Stomach (tissue), 9 donors: Measurements from ENCODE around the gene CACNA2D3. TPM values are rescaled to one million over a fixed set of nuclear protein-coding genes. Genes with fewer than 3 reads are reported as not detected.
A peak's percentile ranks its signal among the peaks of the same experiment; 100 is the strongest.

Experiments
- DNase-seq, 2 donors: peaks; one replicate each; pipeline versions ENCODE4 v3.0.0 to v3.0.0-alpha.2; 2013 to 2019
- H3K27ac ChIP-seq, 5 donors: fragments of 200-600 bp in 4 of 5; sonication (generic) in 4 of 5; one replicate each; pipeline ENCODE4 v1.5.1; 2013 to 2019; ENCODE audit warnings: mild to moderate bottlenecking in 1 of 5, moderate library complexity in 1 of 5
- H3K27me3 ChIP-seq, 3 donors: fragments of 200-600 bp; sonication (generic); one replicate each; pipeline ENCODE4 v1.5.1; 2017 to 2019; ENCODE audit warnings: mixed run types in 1 of 3
- H3K36me3 ChIP-seq, 4 donors: fragments of 200-600 bp; sonication (generic); 1 replicate in 3 of 4; 2 replicates in 1 of 4; pipeline ENCODE4 v1.5.1; 2016 to 2019
- H3K4me1 ChIP-seq, 4 donors: fragments of 200-600 bp; sonication (generic); one replicate each; pipeline ENCODE4 v1.5.1; 2016 to 2019
- H3K4me3 ChIP-seq, 4 donors: fragments of 200-600 bp; sonication (generic) in 3 of 4; one replicate each; pipeline ENCODE4 v1.5.1; 2016 to 2019; ENCODE audit warnings: mild to moderate bottlenecking in 1 of 4
- H3K9me3 ChIP-seq, 4 donors: fragments of 200-600 bp; sonication (generic); one replicate each; pipeline ENCODE4 v1.5.1; 2016 to 2019
- EP300 ChIP-seq: sonication (generic); formaldehyde crosslinking; IDR thresholded peaks from one replicate; pipeline ENCODE4 v1.6.1; 2017; ENCODE audit warnings: antibody characterized with exemption
- POLR2A ChIP-seq, 4 donors: fragments of 450-650 bp; IDR thresholded peaks; one replicate each; pipeline ENCODE4 v1.6.1; 2016; ENCODE audit warnings: antibody characterized with exemption in 4 of 4, control low read depth in 2 of 4, mild to moderate bottlenecking in 1 of 4, moderate library complexity in 1 of 4
- POLR2AphosphoS5 ChIP-seq, 3 donors: sonication (generic); formaldehyde crosslinking; IDR thresholded peaks; one replicate each; pipeline ENCODE4 v1.6.1; 2016; ENCODE audit warnings: antibody characterized with exemption in 3 of 3
- WGBS, 5 donors: extraction: QIAGEN DNeasy Blood & Tissue Kit in 3 of 5; methylation state at CpG; one replicate each; pipeline versions ENCODE4 v1.1.5 to v1.1.7; 2013 to 2018; 5-methylcytosine and 5-hydroxymethylcytosine counted together
- intact Hi-C: fragments of 100-400 bp; cut with DNase I; formaldehyde crosslinking; loops from one replicate; pipeline ENCODE4 v1.15.1; 2023; ENCODE audit warnings: low total_unique reads
- polyA plus RNA-seq, 3 donors: library from polyadenylated mRNA; stranded (reverse); fragments of 200-250 nt; gene quantifications; one replicate each; pipeline ENCODE4 v1.2.3, GENCODE V29; 2013
- total RNA-seq, 5 donors: library from RNA; depleted of rRNA; stranded (reverse); fragments of >200 nt; gene quantifications; one replicate each; pipeline versions ENCODE4 v1.1.0 to v1.2.3, GENCODE V29; 2014 to 2016
- TF ChIP-seq, protein P1 (sequence below), 7 experiments: fragments of 450-650 bp in 4 of 7; fragments of 200-600 bp in 3 of 7; sonication (generic) in 3 of 7; IDR thresholded peaks; one replicate each; pipeline ENCODE4 v1.5.1; 2016 to 2019; ENCODE audit warnings: antibody characterized with exemption in 7 of 7, control low read depth in 2 of 7, mild to moderate bottlenecking in 1 of 7
- donor health status: healthy with polysubstance abuse.
- donor health status: Bipolar disorder and iron deficiency.
- donor health status: healthy.

Gene CACNA2D3
- total and polyA plus RNA-seq, 8 donors: 0.56 to 54.0 (median 2.9) TPM; not detected in 1

DNA sequence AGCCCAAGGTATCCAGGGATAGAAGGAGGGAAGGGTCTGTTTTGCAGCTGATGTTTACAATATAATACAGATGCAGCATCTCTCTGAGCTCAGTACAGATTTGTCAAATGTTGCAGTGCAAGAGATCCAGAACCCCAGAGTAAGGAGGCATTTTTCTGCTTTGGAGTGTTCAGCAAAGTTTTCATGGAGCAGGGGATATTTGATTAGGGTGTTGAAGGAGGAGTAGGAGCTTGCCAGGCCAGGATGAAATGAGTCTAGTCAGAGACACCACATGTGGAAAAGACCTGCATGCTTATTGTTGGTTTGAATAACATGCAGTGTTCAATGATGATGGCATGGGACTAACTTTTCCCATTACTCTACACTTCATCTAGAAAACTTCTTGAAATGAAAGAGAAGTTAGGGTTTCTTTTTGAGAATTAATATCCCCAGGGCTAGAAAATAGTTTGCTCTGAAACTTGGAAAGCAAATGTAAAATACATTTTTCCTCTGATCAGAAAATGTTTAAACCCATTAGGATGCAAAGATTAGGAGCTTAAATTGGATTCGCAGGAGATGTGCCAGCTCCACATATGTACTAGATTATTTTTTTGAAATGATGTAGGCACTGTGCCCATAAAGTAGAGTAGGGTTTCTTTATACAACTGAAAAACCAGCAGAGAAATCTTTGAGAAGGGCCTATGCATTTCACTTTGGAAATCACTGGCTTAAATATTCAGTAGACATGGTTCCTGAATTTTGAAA, 243.8 kb downstream of the CACNA2D3 start:
- H3K36me3 ChIP-seq: no peaks in the 10 kb centered on the region
- H3K9me3 ChIP-seq: no peaks in the 10 kb centered on the region
- TF ChIP-seq POLR2A (IDR thresholded peaks at IDR 0.05) (no peak), POLR2AphosphoS5 (IDR thresholded peaks at IDR 0.05) (no peak), EP300 (no peak)
- TF ChIP-seq, protein P1, sequence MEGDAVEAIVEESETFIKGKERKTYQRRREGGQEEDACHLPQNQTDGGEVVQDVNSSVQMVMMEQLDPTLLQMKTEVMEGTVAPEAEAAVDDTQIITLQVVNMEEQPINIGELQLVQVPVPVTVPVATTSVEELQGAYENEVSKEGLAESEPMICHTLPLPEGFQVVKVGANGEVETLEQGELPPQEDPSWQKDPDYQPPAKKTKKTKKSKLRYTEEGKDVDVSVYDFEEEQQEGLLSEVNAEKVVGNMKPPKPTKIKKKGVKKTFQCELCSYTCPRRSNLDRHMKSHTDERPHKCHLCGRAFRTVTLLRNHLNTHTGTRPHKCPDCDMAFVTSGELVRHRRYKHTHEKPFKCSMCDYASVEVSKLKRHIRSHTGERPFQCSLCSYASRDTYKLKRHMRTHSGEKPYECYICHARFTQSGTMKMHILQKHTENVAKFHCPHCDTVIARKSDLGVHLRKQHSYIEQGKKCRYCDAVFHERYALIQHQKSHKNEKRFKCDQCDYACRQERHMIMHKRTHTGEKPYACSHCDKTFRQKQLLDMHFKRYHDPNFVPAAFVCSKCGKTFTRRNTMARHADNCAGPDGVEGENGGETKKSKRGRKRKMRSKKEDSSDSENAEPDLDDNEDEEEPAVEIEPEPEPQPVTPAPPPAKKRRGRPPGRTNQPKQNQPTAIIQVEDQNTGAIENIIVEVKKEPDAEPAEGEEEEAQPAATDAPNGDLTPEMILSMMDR (IDR thresholded peaks at IDR 0.05): no peak
- H3K27me3 ChIP-seq: no peaks in the 10 kb centered on the region
- H3K4me3 ChIP-seq: no peak overlapping the region
- DNase-seq: no peak
- 29 to 58% (median 40%) methylated on average over 1 of the region's 1 CpG for WGBS, 5 donors
- intact Hi-C loops: no loop called here
- peaks cover 0 to 4% (median 0%) of the 10 kb centered on the region in 4 donors for H3K4me1 ChIP-seq
- H3K27ac ChIP-seq: no peak overlapping the region

- 17 to 51% (median 39%) methylated on average over 3 of the region's 3 CpGs for WGBS, 5 donors
- Histone ChIP-seq H3K4me3 (no peak overlapping the region), H3K27me3 (no peaks in the 10 kb centered on the region), H3K27ac (no peak overlapping the region), H3K9me3 (no peaks in the 10 kb centered on the region), H3K4me1 (peaks cover 0 to 4% (median 0%) of the 10 kb centered on the region in 4 donors), H3K36me3 (no peaks in the 10 kb centered on the region)
- TF ChIP-seq POLR2A (IDR thresholded peaks at IDR 0.05): no peak
- TF ChIP-seq, protein P1 (IDR thresholded peaks at IDR 0.05): no peak
- no peak for TF ChIP-seq POLR2AphosphoS5 (IDR thresholded peaks at IDR 0.05)
- no peak for TF ChIP-seq EP300
- peak in 1 of 2 donors; percentile 40 for DNase-seq
- intact Hi-C loops: no loop called here
Measured at GRCh38 chr3:54366839-54367238, 244.5 kb downstream of the CACNA2D3 start.

DNA sequence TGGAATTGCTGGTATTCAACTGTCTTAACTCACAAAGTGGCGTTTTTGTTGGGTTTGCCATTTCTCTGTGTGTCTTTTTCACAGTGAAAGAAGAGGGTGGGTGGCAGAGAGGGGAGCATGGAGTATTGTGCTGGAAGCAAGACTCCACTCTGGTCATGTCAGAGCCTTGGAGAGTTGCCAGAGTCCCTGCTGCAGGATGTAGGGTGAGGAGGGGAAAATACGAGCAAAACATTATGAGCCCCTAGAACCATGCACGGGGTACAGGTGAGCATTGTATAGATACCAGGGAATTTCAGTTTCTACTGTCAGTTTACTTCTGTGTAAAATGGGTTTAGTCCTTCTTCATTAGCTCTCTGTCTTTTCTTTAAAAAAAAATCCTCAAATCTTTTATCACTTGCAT, 249.9 kb downstream of the CACNA2D3 start:
- Histone ChIP-seq H3K9me3 (no peaks in the 10 kb centered on the region), H3K27ac (no peak overlapping the region), H3K27me3 (no peaks in the 10 kb centered on the region), H3K4me1 (no peaks in the 10 kb centered on the region), H3K36me3 (no peaks in the 10 kb centered on the region), H3K4me3 (no peak overlapping the region)
- intact Hi-C loops: loop anchor here (10.0 kb wide), 2 partner anchors 227 to 427 kb away; no protein-coding TSS in a partner anchor
- WGBS, 5 donors: 61 to 72% (median 69%) methylated on average over 3 of the region's 3 CpGs
- TF ChIP-seq POLR2A (IDR thresholded peaks at IDR 0.05): no peak
- no peak for TF ChIP-seq POLR2AphosphoS5 (IDR thresholded peaks at IDR 0.05)
- TF ChIP-seq, protein P1 (IDR thresholded peaks at IDR 0.05): no peak
- no peak for TF ChIP-seq EP300
- no peak for DNase-seq

DNA sequence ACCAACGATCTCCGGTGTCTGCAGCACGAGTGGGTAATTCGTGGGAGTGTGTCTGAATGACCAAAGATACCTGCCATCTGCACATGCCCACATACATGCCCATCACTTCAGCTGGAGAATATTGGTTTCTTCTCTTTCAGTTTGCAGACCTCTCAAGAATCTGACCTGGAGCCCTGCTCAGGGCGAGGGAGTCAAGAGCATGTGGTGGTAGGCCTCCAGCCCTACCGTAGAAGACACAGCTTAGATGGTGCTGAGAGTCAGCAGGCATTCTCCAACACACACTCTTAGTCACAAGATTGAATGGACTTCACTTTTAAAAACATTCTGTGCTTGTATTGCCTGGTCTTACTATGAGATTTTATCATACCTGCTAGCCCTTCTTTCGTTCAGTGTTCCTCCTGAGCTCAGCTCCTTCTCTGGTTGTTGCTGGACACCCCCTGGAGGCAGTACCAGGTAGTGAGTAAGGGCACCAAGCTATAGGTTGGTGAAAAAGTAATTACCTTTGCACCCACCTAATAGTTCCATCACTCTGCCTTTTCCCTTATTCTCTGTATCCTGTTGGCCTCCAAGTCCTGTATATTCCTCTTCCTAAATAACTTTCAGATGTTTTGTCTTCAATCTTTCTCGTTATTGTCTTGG, 252.0 kb downstream of the CACNA2D3 start:
- Histone ChIP-seq H3K9me3 (no peaks in the 10 kb centered on the region), H3K36me3 (no peaks in the 10 kb centered on the region), H3K27me3 (no peaks in the 10 kb centered on the region), H3K4me1 (no peaks in the 10 kb centered on the region), H3K4me3 (no peak overlapping the region), H3K27ac (no peak overlapping the region)
- peak; percentile 55 to 62 for DNase-seq
- no peak for TF ChIP-seq POLR2AphosphoS5 (IDR thresholded peaks at IDR 0.05)
- TF ChIP-seq, protein P1 (IDR thresholded peaks at IDR 0.05): peak in 5 of 7 experiments; percentile 36 to 67 (median 59)
- intact Hi-C loops: loop anchor here (10.0 kb wide), 2 partner anchors 230 to 430 kb away; no protein-coding TSS in a partner anchor
- WGBS, 5 donors: 62 to 80% (median 71%) methylated on average over 8 of the region's 8 CpGs
